GM23248 (cell line): ENCODE results near the gene DMRTA2.

ENCODE experiments used
- EZH2 ChIP-seq: fragments of 200-600 bp; sonication (generic); IDR thresholded peaks from 2 replicates; pipeline ENCODE4 v1.6.1; 2018; ENCODE audit warnings: antibody characterized with exemption, mild to moderate bottlenecking; ENCODE audit not compliant: insufficient read depth, poor library complexity, severe bottlenecking
- EZH2phosphoT487 ChIP-seq: fragments of 200-600 bp; sonication (generic); IDR thresholded peaks from 2 replicates; pipeline ENCODE4 v1.6.1; 2018; ENCODE audit warnings: antibody characterized with exemption, moderate library complexity, mild to moderate bottlenecking, low read depth; ENCODE audit not compliant: insufficient read depth

DNA sequence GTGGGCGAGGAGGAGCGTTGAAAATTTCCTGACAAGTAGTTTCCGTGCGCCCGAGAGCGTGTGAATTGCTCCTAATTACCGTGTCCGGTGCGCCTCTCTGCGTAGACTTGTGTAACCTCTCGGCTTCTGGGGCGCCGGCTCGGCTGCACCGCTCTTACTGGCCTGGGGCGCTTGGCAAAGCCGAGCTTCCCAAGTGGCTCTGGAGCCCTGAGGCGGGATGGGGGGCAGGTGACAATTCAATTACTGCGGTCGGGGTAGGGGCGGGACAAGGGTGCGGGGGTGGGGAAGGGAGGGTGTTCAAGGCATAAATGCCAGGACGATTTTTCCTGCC is 392 bp upstream of the DMRTA2 start:
- TF ChIP-seq EZH2 = no peak
- TF ChIP-seq EZH2phosphoT487 = no peak
